IMR-90 (cell line): ENCODE measurements around the gene CCL5. TPM values are rescaled to one million over a fixed set of nuclear protein-coding genes. Genes with fewer than 3 reads are reported as not detected.

ENCODE experiments used
- ATAC-seq: fragments of 200-7000 bp; cut with Tn5 transposase; 2 replicates; pipeline ENCODE4 v1.9.1; 2020; ENCODE audit warnings: low read depth, mild to moderate bottlenecking, moderate library complexity
- BruUV-seq: library from RNA; stranded (reverse); fragments of 400-500 nt; replicated peaks from 2 replicates; lab custom pipeline; 2021; lab: Mats Ljungman, UMichigan
- CTCF ChIA-PET: fragments of 300-600 bp; formaldehyde crosslinking; extraction: SDS; loops from one replicate; lab custom pipeline; 2021; ENCODE audit warnings: antibody characterized with exemption; lab: Yijun Ruan, JAX
- POLR2A ChIA-PET: fragments of 300-600 bp; sonication (Branson Sonifier 250); formaldehyde crosslinking; loops from one replicate; lab custom pipeline; 2022; ENCODE audit warnings: antibody characterized with exemption; ENCODE audit not compliant: unreplicated experiment; lab: Charles Lee
- DNase-seq: peaks from one replicate; pipeline ENCODE4 v3.0.0; 2013
- H2AFZ ChIP-seq: replicated peaks from 2 replicates; pipeline ENCODE3; 2013; ENCODE audit warnings: low read length, mild to moderate bottlenecking; ENCODE audit not compliant: poor library complexity
- H2AK5ac ChIP-seq: 2 replicates; pipeline ENCODE4 v1.6.1; 2013; ENCODE audit warnings: low read depth, low read length, inconsistent platforms
- H2AK9ac ChIP-seq: replicated peaks from 2 replicates; pipeline ENCODE3; 2013; ENCODE audit warnings: mild to moderate bottlenecking, low read depth, low read length, moderate library complexity; ENCODE audit not compliant: poor library complexity
- H2BK120ac ChIP-seq: 2 replicates; pipeline ENCODE4 v1.6.1; 2013; ENCODE audit warnings: low read depth, low read length, inconsistent platforms
- H2BK15ac ChIP-seq: 3 replicates; pipeline ENCODE4 v1.6.1; 2013; ENCODE audit warnings: low read depth, low read length, inconsistent platforms
- H2BK20ac ChIP-seq: 2 replicates; pipeline ENCODE4 v1.6.1; 2013; ENCODE audit warnings: low read depth, mild to moderate bottlenecking, inconsistent platforms, low read length, moderate library complexity
- H2BK5ac ChIP-seq: 2 replicates; pipeline ENCODE4 v1.6.1; 2013; ENCODE audit warnings: mild to moderate bottlenecking, low read depth, low read length, inconsistent platforms; ENCODE audit not compliant: poor library complexity, severe bottlenecking
- H3K14ac ChIP-seq: replicated peaks from 2 replicates; pipeline ENCODE4 v1.6.1; 2013; ENCODE audit warnings: low read depth, low read length, inconsistent platforms
- H3K18ac ChIP-seq: 2 replicates; pipeline ENCODE4 v1.6.1; 2013; ENCODE audit warnings: low read depth, low read length, control low read depth
- H3K23ac ChIP-seq: 2 replicates; pipeline ENCODE4 v1.6.1; 2013; ENCODE audit warnings: low read depth, low read length, inconsistent platforms
- H3K27ac ChIP-seq: 2 replicates; pipeline ENCODE4 v1.5.1; 2013; ENCODE audit warnings: mild to moderate bottlenecking, control low read depth, low read length; ENCODE audit not compliant: insufficient read depth
- H3K27me3 ChIP-seq: 2 replicates; pipeline ENCODE4 v1.6.1; 2013; ENCODE audit warnings: low read length; ENCODE audit not compliant: control insufficient read depth, insufficient read depth
- H3K36me3 ChIP-seq: 2 replicates; pipeline ENCODE4 v1.6.1; 2013; ENCODE audit warnings: low read length, mixed read lengths; ENCODE audit not compliant: control insufficient read depth, insufficient read depth
- H3K4ac ChIP-seq: 2 replicates; pipeline ENCODE4 v1.6.1; 2013; ENCODE audit warnings: low read depth, low read length, inconsistent platforms
- H3K4me1 ChIP-seq: 2 replicates; pipeline ENCODE4 v1.6.1; 2013; ENCODE audit warnings: low read length, mixed read lengths; ENCODE audit not compliant: control insufficient read depth, insufficient read depth
- H3K4me2 ChIP-seq: 2 replicates; pipeline ENCODE4 v1.6.1; 2013; ENCODE audit warnings: low read depth, mild to moderate bottlenecking, control low read depth, low read length, moderate library complexity
- H3K4me3 ChIP-seq: 2 replicates; pipeline ENCODE4 v1.5.1; 2013; ENCODE audit warnings: low read depth, mild to moderate bottlenecking, control low read depth, low read length, moderate library complexity; ENCODE audit not compliant: insufficient read depth
- H3K56ac ChIP-seq: 2 replicates; pipeline ENCODE4 v1.6.1; 2013; ENCODE audit warnings: low read length, inconsistent platforms; ENCODE audit not compliant: insufficient read depth; ENCODE audit errors: extremely low read depth
- H3K79me1 ChIP-seq, 2 experiments: 2 replicates each; pipeline ENCODE4 v1.6.1; 2013; ENCODE audit warnings: low read length in 2 of 2, inconsistent platforms in 1 of 2, low read depth in 1 of 2
- H3K9ac ChIP-seq: 2 replicates; pipeline ENCODE4 v1.6.1; 2013; ENCODE audit warnings: low read depth, low read length, control low read depth
- H3K9me1 ChIP-seq: 2 replicates; pipeline ENCODE4 v1.6.1; 2013; ENCODE audit warnings: low read length, inconsistent platforms; ENCODE audit not compliant: insufficient read depth
- H3K9me3 ChIP-seq: 2 replicates; pipeline ENCODE4 v1.6.1; 2013; ENCODE audit warnings: low read length; ENCODE audit not compliant: control insufficient read depth, insufficient read depth
- H4K20me1 ChIP-seq: 2 replicates; pipeline ENCODE4 v1.6.1; 2013; ENCODE audit warnings: low read length, inconsistent platforms; ENCODE audit not compliant: insufficient read depth
- H4K5ac ChIP-seq: 2 replicates; pipeline ENCODE4 v1.6.1; 2013; ENCODE audit warnings: mild to moderate bottlenecking, low read depth, low read length, control low read depth
- H4K8ac ChIP-seq, 2 experiments: 2 replicates each; pipeline ENCODE4 v1.6.1; 2013; ENCODE audit warnings: low read depth in 2 of 2, low read length in 2 of 2, control low read depth in 1 of 2, inconsistent platforms in 1 of 2
- H4K91ac ChIP-seq: 2 replicates; pipeline ENCODE4 v1.6.1; 2013; ENCODE audit warnings: low read depth, low read length, inconsistent platforms; ENCODE audit not compliant: insufficient read depth
- BHLHE40 ChIP-seq: fragments of 150-350 bp; IDR thresholded peaks from 2 replicates; pipeline ENCODE4 v1.6.1; 2016; ENCODE audit warnings: mild to moderate bottlenecking, low read depth, low read length
- CHD1 ChIP-seq: IDR thresholded peaks from 2 replicates; pipeline ENCODE4 v1.6.1; 2012; ENCODE audit warnings: low read depth, low read length, improper control_type of control experiment
- FOS ChIP-seq: fragments of 150-350 bp; IDR thresholded peaks from 2 replicates; pipeline ENCODE4 v1.6.1; 2016; ENCODE audit warnings: low read depth, low read length
- MAZ ChIP-seq: IDR thresholded peaks from 2 replicates; pipeline ENCODE4 v1.6.1; 2012; ENCODE audit warnings: low read depth, mild to moderate bottlenecking, low read length, improper control_type of control experiment, moderate library complexity, borderline replicate concordance
- NFE2L2 ChIP-seq: fragments of 150-350 bp; IDR thresholded peaks from 2 replicates; pipeline ENCODE4 v1.6.1; 2016; ENCODE audit warnings: low read depth, mild to moderate bottlenecking, low read length
- POLR2A ChIP-seq: IDR thresholded peaks from 2 replicates; pipeline ENCODE4 v1.6.1; 2012; ENCODE audit warnings: mild to moderate bottlenecking, low read depth, low read length
- RAD21 ChIP-seq: IDR thresholded peaks from 2 replicates; pipeline ENCODE4 v1.6.1; 2012; ENCODE audit warnings: low read length, improper control_type of control experiment
- SMC3 ChIP-seq: fragments of 150-350 bp; IDR thresholded peaks from 2 replicates; pipeline ENCODE4 v1.6.1; 2016; ENCODE audit warnings: low read depth, mild to moderate bottlenecking, antibody characterized with exemption, low read length, moderate library complexity
- USF2 ChIP-seq: fragments of 150-350 bp; IDR thresholded peaks from 2 replicates; pipeline ENCODE4 v1.6.1; 2017; ENCODE audit warnings: mild to moderate bottlenecking, antibody characterized with exemption, low read length, low read depth
- WGBS, 2 experiments: methylation state at CpG; one replicate each; pipeline versions ENCODE4 v1.1.5 to v1.1.7; 2013; ENCODE audit warnings: missing lambda C conversion rate in 2 of 2; ENCODE audit not compliant: insufficient read length in 1 of 2; ENCODE audit errors: extremely low coverage in 2 of 2; 5-methylcytosine and 5-hydroxymethylcytosine counted together
- dilution Hi-C: fragments of 300-500 bp; cut with HindIII; formaldehyde crosslinking; loops from one replicate; pipeline ENCODE4 v1.14.3; 2018; ENCODE audit warnings: low sequenced_read_pairs; ENCODE audit not compliant: unreplicated experiment
- in situ Hi-C: fragments of 300-500 bp; cut with MboI; formaldehyde crosslinking; loops from 3 replicates; pipeline ENCODE4 v1.14.3; 2019; ENCODE audit warnings: low sequenced_read_pairs, inconsistent platforms, mixed read lengths
- intact Hi-C: fragments of 100-400 bp; cut with micrococcal nuclease; formaldehyde crosslinking; loops from 2 replicates; pipeline ENCODE4 v1.10.0; 2022
- polyA plus RNA-seq, 3 experiments: library from polyadenylated mRNA; depleted of rRNA; stranded (reverse); fragments of >200 nt; gene quantifications; 2 replicates each; pipeline ENCODE4 v1.2.3, GENCODE V29; 2012; ENCODE audit warnings: low replicate concordance in 1 of 3
- total RNA-seq: library from RNA; depleted of rRNA; stranded (reverse); fragments of >200 nt; gene quantifications from 2 replicates; pipeline ENCODE4 v1.2.3, GENCODE V29; 2012

The CCL5 gene
- total and polyA plus RNA-seq, 2 of the 4 experiments (the other 2 are of a cell fraction), result not detected

GRCh38 chr17:35900280-35900679 lies 20.1 kb upstream of the CCL5 start:
- Histone ChIP-seq H4K20me1 (no peaks in the 10 kb centered on the region), H2AK9ac (no peak overlapping the region), H3K27me3 (peaks cover 5% of the 10 kb centered on the region), H3K27ac (no peak overlapping the region), H4K91ac (no peak overlapping the region), H3K56ac (no peak overlapping the region), H3K9me1 (no peaks in the 10 kb centered on the region), H3K4me3 (no peak overlapping the region), H4K8ac (no peak overlapping the region), H2BK5ac (no peak overlapping the region), H3K36me3 (no peaks in the 10 kb centered on the region), H3K18ac (no peak overlapping the region), H2BK120ac (no peak overlapping the region), H3K14ac (no peak overlapping the region), H2AK5ac (no peak overlapping the region), H3K79me1 (no peaks in the 10 kb centered on the region), H2AFZ (no peak overlapping the region), H3K9ac (no peak overlapping the region), H2BK20ac (no peak overlapping the region), H3K23ac (no peak overlapping the region), H3K9me3 (no peaks in the 10 kb centered on the region), H4K5ac (no peak overlapping the region), H3K4me2 (no peak overlapping the region), H2BK15ac (no peak overlapping the region), H3K4ac (no peak overlapping the region), H3K4me1 (no peaks in the 10 kb centered on the region)
- dilution Hi-C loops (no loop called here), intact Hi-C loops (no loop called here), in situ Hi-C loops (no loop called here)
- CTCF ChIA-PET, result no interaction called here
- no peak for TF ChIP-seq CHD1
- no peak for TF ChIP-seq MAZ
- no peak for TF ChIP-seq BHLHE40
- no peak for TF ChIP-seq SMC3
- no peak for TF ChIP-seq FOS
- no peak for TF ChIP-seq POLR2A
- TF ChIP-seq RAD21, result no peak
- TF ChIP-seq NFE2L2, result no peak
- no peak for TF ChIP-seq USF2
- 44% methylated on average over 4 of the region's 5 CpGs; no CpG with 5 or more reads in 1 of the 2 experiments for WGBS, 2 experiments
- no peak for ATAC-seq
- no TSS peak for BruUV-seq
- POLR2A ChIA-PET, result no interaction called here
- DNase-seq, result no peak
